ENCODE measurements around the gene ADD1.
"Not testable (repeated sequence)": the region's sequence is repeated elsewhere in the genome, so short reads cannot be mapped to it uniquely, and the experiment has no call there.

The ADD1 gene

GRCh38 chr4:2936773-2937145, 93.1 kb downstream of the ADD1 start:
- no peak for DNase-seq

- DNase-seq: peak; percentile 56
Observed at GRCh38 chr4:2937146-2937857, 93.7 kb downstream of the ADD1 start.

GRCh38 chr4:2937986-2938385, 94.3 kb downstream of the ADD1 start:
- no peak for DNase-seq

- DNase-seq: not testable (repeated sequence)
Observed at GRCh38 chr4:2938411-2938810, 94.8 kb downstream of the ADD1 start.

DNA sequence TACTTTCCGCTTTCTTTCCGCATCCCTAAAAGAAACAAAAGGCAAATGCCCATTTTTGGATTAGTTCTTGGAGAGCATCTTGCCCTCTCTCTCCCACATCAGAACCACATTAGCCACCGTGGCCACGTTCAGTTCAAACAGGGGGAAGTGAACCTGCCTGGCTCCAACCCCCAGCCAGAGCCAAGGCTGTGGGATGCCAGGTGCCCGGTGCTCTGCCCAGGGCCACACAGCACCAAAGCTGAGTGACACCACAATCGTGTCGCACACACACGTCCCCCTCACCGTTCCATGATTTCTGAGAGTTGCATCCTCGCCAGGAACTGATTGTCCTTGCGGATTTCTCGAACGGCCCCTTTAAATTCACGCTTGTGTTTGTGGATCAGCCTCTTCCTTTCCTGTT, 95.3 kb downstream of the ADD1 start:
- DNase-seq: no peak

GRCh38 chr4:2939383-2940243, 96.0 kb downstream of the ADD1 start:
- no peak for DNase-seq

DNA sequence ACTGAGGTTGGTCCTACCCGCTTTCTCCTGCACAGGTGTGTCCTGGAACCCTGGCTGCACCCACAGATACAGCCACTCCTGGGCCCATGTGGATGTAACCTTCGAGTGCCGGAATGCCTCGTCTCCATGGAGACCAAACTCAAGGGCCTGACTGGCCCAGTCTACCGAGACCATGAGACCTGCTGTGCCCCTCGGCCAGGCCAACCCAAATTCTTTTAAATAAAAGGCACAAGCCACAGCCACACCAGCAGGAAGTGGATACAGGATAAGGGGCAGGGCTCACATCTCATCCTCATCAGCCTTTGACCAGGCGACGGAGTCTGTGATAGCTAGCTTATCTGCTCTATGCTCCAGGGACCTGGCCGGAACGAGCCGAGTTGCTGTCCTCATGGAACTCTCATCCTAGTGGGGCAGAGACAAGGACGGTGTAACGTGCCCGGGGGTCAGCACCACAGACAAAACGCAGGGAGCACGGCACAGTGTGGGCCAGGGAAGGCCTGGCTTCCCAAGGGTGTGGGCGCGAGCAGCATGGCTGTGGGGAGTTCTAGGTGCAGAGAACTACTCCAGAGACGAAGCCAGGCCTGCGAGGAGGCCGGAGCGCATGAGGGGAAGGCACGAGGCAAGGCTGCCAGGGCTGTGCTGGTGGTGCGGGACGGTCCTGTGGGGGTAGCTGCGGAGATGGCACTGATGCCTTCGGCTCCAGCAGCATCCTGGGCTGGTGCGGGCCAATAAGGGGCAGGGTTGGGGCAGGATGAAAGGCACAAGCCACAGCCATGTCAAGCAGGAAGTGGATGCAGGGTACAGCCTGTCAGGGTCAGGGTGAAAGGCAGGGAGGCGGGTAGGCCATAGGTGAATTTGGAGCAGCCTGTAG, 96.9 kb downstream of the ADD1 start:
- no peak for DNase-seq

DNA sequence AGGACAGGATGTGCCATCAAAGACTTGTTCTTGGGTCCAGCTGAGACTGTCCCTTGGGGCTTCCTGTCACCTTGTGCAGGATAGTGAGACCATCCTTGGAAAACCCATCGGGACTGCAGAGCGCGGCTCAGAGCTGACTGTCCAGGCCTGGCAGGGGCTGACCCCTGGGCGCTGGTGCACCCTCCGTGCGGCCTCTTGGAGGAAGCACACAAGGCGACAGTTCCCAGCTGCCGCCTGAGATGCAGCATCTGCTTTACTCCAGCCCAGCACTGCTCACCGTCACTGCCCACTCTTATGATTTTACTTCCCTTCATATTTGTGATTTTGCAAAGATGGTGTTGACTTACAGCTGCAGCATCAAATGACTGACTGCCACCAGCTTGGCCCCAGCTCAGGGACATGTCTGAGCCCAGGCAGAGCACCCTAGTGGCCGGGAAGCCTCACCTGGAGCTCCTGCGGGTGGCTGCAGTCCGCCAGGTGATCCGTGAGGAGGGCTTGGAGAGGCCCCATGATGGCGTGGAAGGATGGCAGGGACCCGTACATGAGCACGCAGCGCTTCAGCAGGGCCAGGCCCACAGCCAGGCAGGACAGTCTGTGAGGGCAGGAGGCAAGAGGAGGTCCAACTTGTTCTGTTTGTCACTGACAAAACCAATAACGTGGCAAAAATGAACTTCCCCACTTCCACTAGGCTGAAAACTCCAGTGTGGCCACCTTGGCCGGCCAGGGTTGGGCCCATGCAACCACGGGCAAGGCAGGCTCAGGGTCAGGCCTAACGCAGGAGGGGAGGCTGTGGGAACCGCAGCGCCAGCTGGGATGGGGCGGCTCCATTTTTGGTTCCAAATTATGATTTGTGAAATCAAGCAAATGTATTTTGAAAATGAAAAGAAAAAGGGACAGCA, 97.7 kb downstream of the ADD1 start:
- DNase-seq: no peak

DNA sequence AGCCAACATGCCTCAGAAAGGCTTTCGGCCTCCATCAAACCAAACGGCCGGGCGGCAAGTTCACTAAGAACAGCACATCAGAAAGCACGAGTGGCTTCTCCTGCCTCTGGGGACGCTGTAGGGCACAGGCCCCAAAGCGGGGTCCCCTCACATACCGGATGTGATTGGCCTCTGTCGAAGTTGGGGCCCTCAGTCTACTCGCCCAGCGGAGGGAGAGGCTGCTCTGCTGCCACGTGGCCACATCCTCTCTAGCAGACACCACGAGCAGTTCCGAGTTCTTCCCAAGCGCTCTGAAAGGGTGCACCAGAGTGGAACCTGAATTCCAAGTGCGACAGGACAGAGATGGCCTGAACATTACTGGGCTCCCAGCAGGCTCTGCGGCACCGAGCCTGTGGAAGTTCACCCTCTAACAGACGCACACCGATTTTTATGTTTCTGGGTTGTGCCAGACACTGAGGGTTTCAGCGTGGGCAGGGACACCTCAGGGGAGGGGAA, 98.4 kb downstream of the ADD1 start:
- no peak for DNase-seq

- no peak for DNase-seq
Observed at GRCh38 chr4:2942532-2943363, 99.1 kb downstream of the ADD1 start.

GRCh38 chr4:2943364-2944090, 99.9 kb downstream of the ADD1 start:
- DNase-seq: no peak

DNA sequence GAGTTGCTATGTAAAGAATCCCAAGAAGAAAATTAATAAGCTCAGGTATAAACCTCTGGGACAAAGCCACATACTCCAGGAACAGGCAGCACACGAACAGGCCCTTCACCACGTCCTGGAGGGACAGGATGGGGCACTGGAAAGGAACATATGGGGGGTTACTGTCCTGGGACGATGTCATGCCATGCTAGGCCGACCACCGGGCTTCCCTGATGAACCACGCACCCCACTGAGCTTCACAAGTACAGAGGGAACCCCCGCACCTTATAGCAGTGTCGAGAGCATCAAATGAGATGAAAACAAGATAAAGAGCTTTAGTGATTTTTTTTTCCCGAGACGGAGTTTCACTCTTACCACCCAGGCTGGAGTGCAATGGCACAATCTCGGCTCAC, 100.4 kb downstream of the ADD1 start:
- no peak for DNase-seq

DNA sequence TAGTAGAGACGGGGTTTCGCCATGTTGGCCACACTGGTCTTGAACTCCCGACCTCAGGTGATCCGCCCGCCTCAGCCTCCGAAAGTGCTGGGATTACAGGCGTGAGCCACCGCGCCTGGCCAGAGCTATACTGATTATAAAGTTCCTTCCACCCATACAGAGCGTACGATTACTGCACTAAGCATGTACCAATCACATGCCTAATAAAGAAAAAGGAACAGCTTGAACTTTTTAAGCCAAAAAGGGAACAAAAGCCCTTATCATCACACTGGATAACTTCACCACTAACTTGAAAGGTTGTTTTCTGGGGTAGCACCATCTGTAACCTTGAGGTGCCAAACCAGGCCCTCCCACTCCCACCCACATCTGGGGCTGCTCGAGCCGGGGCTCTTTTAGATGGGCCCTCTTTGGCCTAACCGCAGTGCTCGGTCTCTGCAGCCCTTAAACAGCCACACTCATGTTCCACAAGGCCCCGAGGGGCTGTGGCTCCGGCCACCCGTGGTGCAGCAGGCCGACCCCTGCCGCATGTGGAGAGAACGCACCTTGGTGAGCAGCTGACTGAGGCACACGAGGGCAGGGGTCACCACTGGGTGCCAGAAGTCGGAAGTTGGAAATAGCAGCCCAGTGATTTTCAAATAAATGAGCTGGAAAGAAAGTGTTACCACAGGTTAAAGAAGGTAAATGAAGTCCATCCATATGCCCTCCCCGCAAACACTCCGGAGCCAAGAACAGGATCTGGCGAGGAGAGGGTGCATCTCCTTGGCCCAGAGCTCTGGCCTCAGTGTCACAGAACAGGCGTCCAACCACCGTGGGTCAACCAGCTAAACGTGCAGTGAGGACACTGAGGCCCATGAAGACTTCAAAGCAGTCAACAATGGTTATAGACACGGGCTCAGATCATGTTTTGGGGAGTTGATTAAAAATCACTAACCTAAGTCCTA, 101.2 kb downstream of the ADD1 start:
- DNase-seq: no peak

DNA sequence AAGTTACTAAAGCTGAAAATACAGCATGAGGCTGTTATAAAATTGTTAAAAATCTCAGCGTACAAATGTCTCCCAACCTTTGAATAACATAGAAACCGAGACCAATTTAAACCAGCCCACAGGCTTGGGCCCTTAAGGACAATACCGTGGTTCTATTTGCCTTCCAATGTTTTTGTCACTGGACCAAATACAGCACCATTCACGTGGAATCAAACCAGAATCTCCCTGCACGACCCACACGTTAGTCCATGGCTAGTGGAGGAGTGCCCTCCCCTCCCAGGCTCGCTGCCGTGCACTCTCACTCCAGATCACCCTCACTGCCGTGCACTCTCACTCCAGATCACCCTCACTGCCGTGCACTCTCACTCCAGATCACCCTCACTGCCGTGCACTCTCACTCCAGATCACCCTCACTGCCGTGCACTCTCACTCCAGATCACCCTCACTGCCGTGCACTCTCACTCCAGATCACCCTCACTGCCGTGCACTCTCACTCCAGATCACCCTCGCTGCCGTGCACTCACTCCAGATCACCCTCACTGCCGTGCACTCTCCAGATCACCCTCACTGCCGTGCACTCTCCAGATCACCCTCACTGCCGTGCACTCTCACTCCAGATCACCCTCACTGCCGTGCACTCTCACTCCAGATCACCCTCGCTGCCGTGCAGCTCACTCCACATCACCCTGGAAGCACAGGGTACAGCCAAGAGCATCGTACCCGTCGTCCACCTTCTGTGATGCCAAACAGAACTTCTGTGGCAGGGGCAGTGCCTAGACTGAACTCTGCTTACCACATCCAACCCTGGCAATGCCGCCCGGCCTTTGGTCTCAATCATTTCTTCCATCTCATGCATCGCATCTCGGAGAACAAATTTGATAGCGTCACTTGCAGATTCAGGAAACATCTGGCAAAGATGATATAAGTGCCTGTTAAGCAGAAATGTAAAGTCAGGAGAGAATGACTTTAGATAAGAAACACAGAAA, 102.3 kb downstream of the ADD1 start:
- DNase-seq: not testable (repeated sequence)

DNA sequence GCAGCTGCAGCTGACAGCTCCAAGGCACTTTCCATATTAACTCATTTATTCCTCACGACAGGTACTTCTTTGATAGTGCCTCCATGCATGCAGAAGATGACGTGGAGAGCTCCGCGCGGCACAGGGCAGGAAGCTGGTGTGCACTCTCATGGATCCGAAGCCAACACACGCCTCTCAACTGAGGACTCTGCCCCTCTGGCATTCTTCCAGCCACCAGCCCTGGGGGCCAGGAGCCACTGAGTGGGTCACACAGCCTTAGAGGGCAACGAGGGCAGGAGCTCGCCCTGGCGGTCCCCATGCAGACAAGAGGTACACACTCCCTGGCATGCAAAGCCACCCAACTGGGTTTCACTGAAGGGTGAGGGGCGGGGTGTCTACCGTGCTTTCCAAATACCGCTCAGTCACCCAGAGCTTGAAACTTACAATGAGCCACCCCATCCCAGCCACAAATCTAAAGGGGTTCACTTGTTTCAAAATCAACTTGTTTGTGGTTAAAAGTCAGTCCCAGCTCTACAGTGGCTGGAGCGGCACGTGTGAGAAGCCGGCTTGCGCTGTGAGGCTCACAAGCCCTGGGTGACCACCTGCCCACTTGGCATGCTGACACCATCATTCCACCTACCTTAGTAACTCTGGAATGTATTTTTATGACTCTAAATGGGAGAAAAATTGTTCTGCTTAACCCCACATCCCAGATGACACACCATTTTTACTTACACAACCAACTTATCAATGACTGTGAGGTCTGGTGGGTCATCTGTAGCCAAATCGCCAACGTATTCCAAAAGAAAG, 103.4 kb downstream of the ADD1 start:
- DNase-seq: no peak

DNA sequence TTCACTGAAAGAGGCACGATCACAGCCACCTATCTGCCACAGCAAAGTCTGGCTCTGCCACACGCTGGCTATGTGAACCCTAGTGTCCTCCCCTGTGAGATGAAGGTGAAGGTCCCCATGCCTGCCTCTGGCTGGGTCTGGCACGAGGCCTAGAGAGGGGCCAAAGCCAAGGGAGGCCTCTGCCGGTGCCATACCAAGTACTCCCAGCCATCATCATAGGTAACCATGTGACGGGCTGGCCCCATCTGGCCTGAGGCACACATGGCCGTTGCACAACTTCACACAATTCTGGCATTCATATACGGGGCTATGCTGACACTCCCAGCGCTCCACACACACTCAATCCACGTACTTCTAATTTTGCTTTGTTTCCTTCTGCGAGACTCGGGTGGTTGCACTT, 104.3 kb downstream of the ADD1 start:
- DNase-seq: no peak
